GM19397 (cell line): ENCODE data around the gene VWF.

Experiments
- ATAC-seq: cut with Tn5 transposase; IDR thresholded peaks from one replicate; pipeline ENCODE4 v1.9.1; 2021; ENCODE audit warnings: mild to moderate bottlenecking, moderate library complexity; ENCODE audit not compliant: unreplicated experiment

VWF gene

GRCh38 chr12:5921966-5922899 is 202.2 kb downstream of the VWF start:
- no peak for ATAC-seq

- ATAC-seq: no peak
Measured at GRCh38 chr12:5921027-5921909, 203.2 kb downstream of the VWF start.

GRCh38 chr12:5916785-5917290 is 207.6 kb downstream of the VWF start:
- no peak for ATAC-seq

- ATAC-seq: no peak
Measured at GRCh38 chr12:5915511-5915910, 209.0 kb downstream of the VWF start.

- no peak for ATAC-seq
Measured at GRCh38 chr12:5914387-5915149, 209.9 kb downstream of the VWF start.

- ATAC-seq: no peak
Measured at GRCh38 chr12:5913387-5913786, 211.1 kb downstream of the VWF start.

- no peak for ATAC-seq
Measured at GRCh38 chr12:5912437-5913334, 211.8 kb downstream of the VWF start.

GRCh38 chr12:5912011-5912410 is 212.5 kb downstream of the VWF start:
- ATAC-seq: no peak

- no peak for ATAC-seq
Measured at GRCh38 chr12:5910790-5911548, 213.5 kb downstream of the VWF start.

- no peak for ATAC-seq
Measured at GRCh38 chr12:5909560-5909959, 214.9 kb downstream of the VWF start.

GRCh38 chr12:5908251-5908650 is 216.2 kb downstream of the VWF start:
- no peak for ATAC-seq

GRCh38 chr12:5907807-5908206 is 216.7 kb downstream of the VWF start:
- no peak for ATAC-seq

- no peak for ATAC-seq
Measured at GRCh38 chr12:5905757-5906156, 218.7 kb downstream of the VWF start.

GRCh38 chr12:5904969-5905368 is 219.5 kb downstream of the VWF start:
- no peak for ATAC-seq

GRCh38 chr12:5904441-5904840 is 220.0 kb downstream of the VWF start:
- no peak for ATAC-seq

- no peak for ATAC-seq
Measured at GRCh38 chr12:5902736-5903135, 221.7 kb downstream of the VWF start.

GRCh38 chr12:5901416-5901815 is 223.1 kb downstream of the VWF start:
- no peak for ATAC-seq

GRCh38 chr12:5900533-5901205 is 223.8 kb downstream of the VWF start:
- ATAC-seq: no peak

GRCh38 chr12:5900076-5900475 is 224.4 kb downstream of the VWF start:
- ATAC-seq: no peak
